Activated CD4-positive, alpha-beta T cell treated with anti-CD3 and anti-CD28 coated beads for 36 hours (primary cell): ENCODE measurements around the gene RAB5B. TPM values are rescaled to one million over a fixed set of nuclear protein-coding genes. Genes with fewer than 3 reads are reported as not detected.

Experiments
- ATAC-seq: fragments of 200-7000 bp; cut with Tn5 transposase; one replicate; pipeline ENCODE4 v1.10.0; 2021; ENCODE audit warnings: mild to moderate bottlenecking, moderate library complexity
- CTCF ChIA-PET: fragments of 350-600 bp; sonication (Branson Sonifier 250); formaldehyde crosslinking; loops from one replicate; lab custom pipeline; 2021; ENCODE audit warnings: antibody characterized with exemption; lab: Charles Lee
- POLR2A ChIA-PET: fragments of 350-600 bp; sonication (Branson Sonifier 250); formaldehyde crosslinking; loops from one replicate; lab custom pipeline; 2021; ENCODE audit warnings: antibody characterized with exemption, inconsistent platforms; lab: Charles Lee
- DNase-seq: peaks from one replicate; pipeline ENCODE4 v3.0.0-alpha.2; 2020
- H3K27ac Mint-ChIP-seq: one replicate; pipeline ENCODE4 v1.8.0; 2021; ENCODE audit warnings: mixed read lengths
- H3K27me3 Mint-ChIP-seq: one replicate; pipeline ENCODE4 v1.8.0; 2021; ENCODE audit warnings: mixed read lengths
- H3K36me3 Mint-ChIP-seq: one replicate; pipeline ENCODE4 v1.8.0; 2021; ENCODE audit warnings: low read depth, mixed read lengths
- H3K4me1 Mint-ChIP-seq: one replicate; pipeline ENCODE4 v1.8.0; 2021; ENCODE audit warnings: mixed read lengths
- H3K4me3 Mint-ChIP-seq: one replicate; pipeline ENCODE4 v1.8.0; 2021; ENCODE audit warnings: mild to moderate bottlenecking, moderate library complexity, mixed read lengths
- H3K9me3 Mint-ChIP-seq: one replicate; pipeline ENCODE4 v1.8.0; 2021; ENCODE audit warnings: low read depth, mixed read lengths
- intact Hi-C, 2 experiments: fragments of 100-400 bp; cut with DNase I in 1 of 2; cut with micrococcal nuclease in 1 of 2; formaldehyde crosslinking; loops; one replicate each; pipeline versions ENCODE4 v1.14.2 to v1.15.1; 2022 to 2024; cut with DNase I, micrococcal nuclease
- total RNA-seq, 2 experiments: library from RNA; stranded (reverse); gene quantifications; one replicate each; pipeline ENCODE4 v1.2.3, GENCODE V29; 2021

The RAB5B gene
- total RNA-seq, 2 experiments from 2014 or later = 33.2 to 35.1 TPM

- Mint-ChIP-seq H3K9me3 (no peaks in the 10 kb centered on the region), H3K36me3 (peaks cover 56% of the 10 kb centered on the region), H3K4me3 (peak overlapping the region; percentile 100), H3K27ac (peak overlapping the region; percentile 99), H3K4me1 (peaks cover 53% of the 10 kb centered on the region), H3K27me3 (no peaks in the 10 kb centered on the region)
- intact Hi-C loops = loop anchor here (1.0 to 10.0 kb wide), 5 partner anchors 9 to 1153 kb away; partner anchors contain the start of genes NAB2 (in 1 of the 2), RPS26 (in 1 of the 2) and SPRYD4 (in 1 of the 2)
- ChIA-PET CTCF (interaction anchor here (1.0 to 2.1 kb wide), 3 partner anchors 8 to 193 kb away, joined by 4 to 16 read pairs (median 8); partner anchors contain the start of genes ORMDL2 and SARNP), POLR2A (no interaction called here)
- DNase-seq = no peak
- no peak for ATAC-seq
These were observed 42.5 kb upstream of the RAB5B start for GRCh38 chr12:55931317-55931779.

GRCh38 chr12:55931780-55932550, 41.9 kb upstream of the RAB5B start:
- Mint-ChIP-seq H3K9me3 (no peaks in the 10 kb centered on the region), H3K36me3 (peaks cover 59% of the 10 kb centered on the region), H3K27me3 (no peaks in the 10 kb centered on the region), H3K4me3 (peak overlapping the region; percentile 100), H3K4me1 (peaks cover 59% of the 10 kb centered on the region), H3K27ac (peak overlapping the region; percentile 99)
- intact Hi-C loops = loop anchor here (1.0 to 10.0 kb wide), 5 partner anchors 8 to 1153 kb away; partner anchors contain the start of genes NAB2 (in 1 of the 2), RPS26 (in 1 of the 2) and SPRYD4 (in 1 of the 2)
- DNase-seq = peak; percentile 54
- ChIA-PET POLR2A (interaction anchor here (0.7 kb wide), 1 partner anchor 17 kb away, joined by 3 read pairs; no protein-coding TSS in a partner anchor), CTCF (interaction anchor here (1.0 to 5.3 kb wide), 4 partner anchors 8 to 193 kb away, joined by 4 to 43 read pairs (median 6); partner anchors contain the start of genes ORMDL2 and SARNP)
- ATAC-seq = no peak

- DNase-seq (peak; percentile 62), ATAC-seq (no peak)
- intact Hi-C loops = loop anchor here in 1 of 2 experiments (1.0 to 10.0 kb wide), 2 partner anchors 8 to 1152 kb away; partner anchors contain the start of gene NAB2
- H3K27me3 Mint-ChIP-seq = no peaks in the 10 kb centered on the region
- ChIA-PET CTCF (interaction anchor here (1.2 to 5.3 kb wide), 4 partner anchors 10 to 203 kb away, joined by 4 to 43 read pairs (median 6); partner anchors contain the start of gene CD63), POLR2A (interaction anchor here (0.6 to 0.8 kb wide), 2 partner anchors 243 to 383 kb away, joined by 3 to 6 read pairs; no protein-coding TSS in a partner anchor)
- H3K9me3 Mint-ChIP-seq = no peaks in the 10 kb centered on the region
- peaks cover 65% of the 10 kb centered on the region for H3K4me1 Mint-ChIP-seq
- peak overlapping the region; percentile 100 for H3K4me3 Mint-ChIP-seq
- H3K27ac Mint-ChIP-seq = peak overlapping the region; percentile 99
- peaks cover 59% of the 10 kb centered on the region for H3K36me3 Mint-ChIP-seq
These were observed 41.3 kb upstream of the RAB5B start for GRCh38 chr12:55932551-55932910.

GRCh38 chr12:55933169-55933798, 40.6 kb upstream of the RAB5B start:
- Mint-ChIP-seq H3K4me1 (peaks cover 72% of the 10 kb centered on the region), H3K4me3 (peak overlapping the region; percentile 100), H3K36me3 (peaks cover 61% of the 10 kb centered on the region), H3K9me3 (no peaks in the 10 kb centered on the region), H3K27ac (peak overlapping the region; percentile 99), H3K27me3 (no peaks in the 10 kb centered on the region)
- DNase-seq (peak; percentile 43), ATAC-seq (no peak)
- ChIA-PET POLR2A (interaction anchor here (0.5 to 1.5 kb wide), 4 partner anchors 15 to 382 kb away, joined by 3 to 6 read pairs (median 4); partner anchors contain the start of gene RAB5B), CTCF (interaction anchor here (0.6 to 5.3 kb wide), 9 partner anchors 8 to 209 kb away, joined by 3 to 43 read pairs (median 4); partner anchors contain the start of genes CD63, DNAJC14 and RAB5B)
- intact Hi-C loops = loop anchor here in 1 of 2 experiments (10.0 kb wide), 1 partner anchor 1152 kb away; the partner anchor contains the start of gene NAB2

GRCh38 chr12:55933799-55934742, 39.8 kb upstream of the RAB5B start:
- peak overlapping the region; percentile 86 for H3K27ac Mint-ChIP-seq
- H3K4me3 Mint-ChIP-seq = peak overlapping the region; percentile 100
- H3K27me3 Mint-ChIP-seq = no peaks in the 10 kb centered on the region
- ChIA-PET POLR2A (interaction anchor here (0.5 to 1.5 kb wide), 5 partner anchors 16 to 952 kb away, joined by 3 to 6 read pairs (median 3); partner anchors contain the start of genes DNAJC14 and RAB5B), CTCF (interaction anchor here (0.8 to 5.3 kb wide), 14 partner anchors 8 to 224 kb away, joined by 3 to 43 read pairs (median 4); partner anchors contain the start of genes CD63, DNAJC14, MYL6 and ORMDL2)
- ATAC-seq (no peak), DNase-seq (no peak)
- intact Hi-C loops = loop anchor here in 1 of 2 experiments (10.0 kb wide), 1 partner anchor 1151 kb away; the partner anchor contains the start of gene NAB2
- H3K36me3 Mint-ChIP-seq = peaks cover 65% of the 10 kb centered on the region
- H3K4me1 Mint-ChIP-seq = peaks cover 79% of the 10 kb centered on the region
- H3K9me3 Mint-ChIP-seq = no peaks in the 10 kb centered on the region

- Mint-ChIP-seq H3K9me3 (no peaks in the 10 kb centered on the region), H3K4me3 (peak overlapping the region; percentile 100)
These were observed 39.1 kb upstream of the RAB5B start for GRCh38 chr12:55934773-55935172.

GRCh38 chr12:55935738-55936151, 38.1 kb upstream of the RAB5B start:
- Mint-ChIP-seq H3K4me1 (peaks cover 80% of the 10 kb centered on the region), H3K9me3 (no peaks in the 10 kb centered on the region), H3K36me3 (peaks cover 81% of the 10 kb centered on the region), H3K4me3 (peak overlapping the region; percentile 100), H3K27me3 (no peaks in the 10 kb centered on the region), H3K27ac (peak overlapping the region; percentile 86)
- DNase-seq (peak; percentile 64), ATAC-seq (peak; percentile 10)
- CTCF ChIA-PET = interaction anchor here (0.6 to 5.3 kb wide), 18 partner anchors 9 to 1290 kb away, joined by 3 to 43 read pairs (median 4); partner anchors contain the start of genes ORMDL2, PYM1 and SARNP
- intact Hi-C loops = loop anchor here in 1 of 2 experiments (10.0 kb wide), 1 partner anchor 1149 kb away; the partner anchor contains the start of gene NAB2
- POLR2A ChIA-PET = interaction anchor here (0.6 to 1.6 kb wide), 3 partner anchors 29 to 111 kb away, joined by 3 to 5 read pairs (median 3); no protein-coding TSS in a partner anchor

More at GRCh38 chr12:55934773-55935172, 39.1 kb upstream of the RAB5B start:
- no peaks in the 10 kb centered on the region for H3K27me3 Mint-ChIP-seq
- peak overlapping the region; percentile 86 for H3K27ac Mint-ChIP-seq
- intact Hi-C loops = loop anchor here in 1 of 2 experiments (10.0 kb wide), 1 partner anchor 1150 kb away; the partner anchor contains the start of gene NAB2
- ChIA-PET POLR2A (interaction anchor here (0.6 to 1.6 kb wide), 4 partner anchors 42 to 110 kb away, joined by 3 to 6 read pairs (median 4); partner anchors contain the start of gene DNAJC14), CTCF (interaction anchor here (1.0 to 5.3 kb wide), 11 partner anchors 9 to 224 kb away, joined by 3 to 43 read pairs (median 5); partner anchors contain the start of genes DNAJC14, MYL6, ORMDL2 and PYM1)
- no peak for DNase-seq
- H3K36me3 Mint-ChIP-seq = peaks cover 71% of the 10 kb centered on the region
- no peak for ATAC-seq
- peaks cover 80% of the 10 kb centered on the region for H3K4me1 Mint-ChIP-seq

GRCh38 chr12:55937981-55938380, 35.9 kb upstream of the RAB5B start:
- H3K9me3 Mint-ChIP-seq = no peaks in the 10 kb centered on the region
- ATAC-seq (no peak), DNase-seq (no peak)
- no peak overlapping the region for H3K4me3 Mint-ChIP-seq
- no peaks in the 10 kb centered on the region for H3K27me3 Mint-ChIP-seq
- peaks cover 88% of the 10 kb centered on the region for H3K4me1 Mint-ChIP-seq
- intact Hi-C loops = loop anchor here (2.0 to 10.0 kb wide), 2 partner anchors 199 to 1147 kb away; partner anchors contain the start of gene NAB2 (in 1 of the 2)
- ChIA-PET POLR2A (interaction anchor here (1.0 kb wide), 1 partner anchor 36 kb away, joined by 3 read pairs; the partner anchor contains the start of gene RAB5B), CTCF (interaction anchor here (1.9 to 5.8 kb wide), 4 partner anchors 11 to 199 kb away, joined by 9 to 69 read pairs (median 24); partner anchors contain the start of gene PYM1)
- H3K36me3 Mint-ChIP-seq = peaks cover 86% of the 10 kb centered on the region
- H3K27ac Mint-ChIP-seq = peak overlapping the region; percentile 1
